HG03196 (cell line): Measurements from ENCODE around the gene NCOA7.

Source experiments
- ATAC-seq: cut with Tn5 transposase; IDR thresholded peaks from one replicate; pipeline ENCODE4 v1.9.1; 2021; ENCODE audit not compliant: unreplicated experiment

NCOA7 gene

GRCh38 chr6:125811259-125811658 lies 20.5 kb downstream of the NCOA7 start:
- ATAC-seq: no peak

GRCh38 chr6:125812394-125813292 lies 21.9 kb downstream of the NCOA7 start:
- no peak for ATAC-seq

DNA sequence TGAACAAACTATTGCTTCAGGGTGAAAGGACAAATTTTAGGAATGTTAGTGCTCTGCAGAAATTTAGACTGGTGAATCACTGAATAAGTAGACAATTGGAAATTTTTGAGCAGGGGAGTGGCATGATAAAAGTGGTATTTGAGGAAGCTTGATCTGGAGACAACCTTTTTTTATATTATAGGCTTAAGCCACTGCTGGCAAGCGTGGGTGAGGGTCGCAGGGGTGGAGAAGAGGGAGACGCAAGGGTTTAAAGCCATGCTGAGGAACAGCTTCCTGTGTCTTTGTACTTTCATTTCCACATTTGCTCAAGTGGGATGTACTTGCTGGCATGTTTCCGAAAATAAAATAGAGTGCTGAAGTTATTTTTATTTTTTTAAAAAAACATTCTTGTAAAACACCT lies 23.7 kb downstream of the NCOA7 start:
- peak; percentile 34 for ATAC-seq

DNA sequence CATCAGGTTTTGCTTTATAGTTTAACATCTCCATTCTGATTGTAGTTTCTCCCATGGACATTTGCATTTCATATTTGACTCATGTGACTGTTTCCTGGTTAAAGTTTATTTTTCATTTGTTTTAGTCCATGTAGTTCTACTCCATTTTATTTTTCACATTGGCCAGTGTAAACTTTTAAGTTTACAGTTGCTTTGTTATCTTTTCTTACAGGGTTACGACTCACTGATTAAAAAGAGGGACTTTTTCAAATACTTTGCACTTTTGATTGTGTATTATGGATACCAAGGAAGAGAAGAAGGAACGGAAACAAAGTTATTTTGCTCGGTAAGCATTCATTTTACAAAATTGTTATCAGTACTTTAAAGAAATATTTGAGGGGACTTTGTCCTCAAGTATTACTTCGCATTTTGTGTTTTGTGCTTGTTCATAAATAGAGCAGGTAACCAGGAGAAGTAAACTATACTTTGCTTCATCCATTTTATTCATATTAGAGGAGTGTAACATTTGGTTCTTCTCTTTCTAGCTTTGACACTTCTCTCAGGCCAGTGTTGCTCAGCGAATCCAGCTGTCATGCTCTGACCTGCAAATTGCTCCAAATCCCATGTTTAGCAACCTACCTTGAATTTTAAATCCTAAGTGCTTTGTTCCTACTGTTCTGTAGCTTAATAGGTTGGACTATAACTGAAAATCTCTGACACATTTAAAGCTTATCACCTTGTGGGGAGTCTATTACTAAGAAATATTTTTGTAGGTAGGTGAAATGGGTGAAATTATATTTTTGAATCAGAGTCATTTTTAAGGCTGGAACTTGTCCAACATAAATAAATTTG lies 24.5 kb downstream of the NCOA7 start:
- ATAC-seq: no peak

- no peak for ATAC-seq
Observed at GRCh38 chr6:125816828-125817280, 26.1 kb downstream of the NCOA7 start.

DNA sequence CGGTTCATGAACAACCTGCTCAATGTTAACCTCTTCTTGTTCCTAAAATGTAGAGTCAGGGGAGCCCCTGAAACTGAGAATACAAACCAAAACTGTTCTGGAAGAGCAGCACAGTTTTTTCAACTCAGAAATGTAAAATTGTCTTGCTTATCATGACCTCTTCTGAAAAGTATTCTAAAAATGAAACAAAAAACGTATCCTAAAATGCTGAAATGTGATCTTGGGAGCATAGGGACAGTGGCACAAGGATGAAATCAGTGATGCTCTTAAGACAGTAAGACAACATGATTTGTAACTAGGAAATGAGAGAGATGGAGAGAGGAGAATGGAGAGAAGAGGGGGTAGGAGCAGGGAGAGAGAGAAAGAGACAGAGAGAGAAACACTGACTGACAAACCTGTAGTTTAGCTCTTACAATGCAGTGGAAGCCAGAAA lies 27.5 kb downstream of the NCOA7 start:
- ATAC-seq: no peak

- no peak for ATAC-seq
Observed at GRCh38 chr6:125818772-125819260, 28.1 kb downstream of the NCOA7 start.

GRCh38 chr6:125819535-125820326 lies 29.0 kb downstream of the NCOA7 start:
- no peak for ATAC-seq

DNA sequence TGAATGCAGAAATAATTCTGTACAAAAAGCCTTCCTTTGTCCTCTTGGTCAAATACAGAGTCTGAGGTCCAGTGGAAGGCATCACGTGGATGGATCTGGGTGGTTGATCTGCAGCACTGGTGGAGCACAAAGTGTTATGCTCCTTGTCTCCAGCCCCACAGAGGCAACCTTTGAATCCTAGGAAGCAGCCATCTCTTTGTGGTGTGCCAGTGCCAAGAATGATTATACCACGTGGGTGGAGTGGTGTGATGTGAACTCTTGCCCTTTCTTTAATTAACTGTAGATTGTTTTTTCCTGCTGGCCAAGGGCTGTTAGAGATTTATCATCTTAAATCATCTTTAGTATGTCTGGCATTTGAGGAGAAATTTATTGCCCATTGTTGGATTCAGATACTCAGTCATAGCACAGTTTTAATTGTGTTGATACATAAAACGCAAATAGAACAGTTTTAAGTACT lies 31.1 kb downstream of the NCOA7 start:
- ATAC-seq: no peak

DNA sequence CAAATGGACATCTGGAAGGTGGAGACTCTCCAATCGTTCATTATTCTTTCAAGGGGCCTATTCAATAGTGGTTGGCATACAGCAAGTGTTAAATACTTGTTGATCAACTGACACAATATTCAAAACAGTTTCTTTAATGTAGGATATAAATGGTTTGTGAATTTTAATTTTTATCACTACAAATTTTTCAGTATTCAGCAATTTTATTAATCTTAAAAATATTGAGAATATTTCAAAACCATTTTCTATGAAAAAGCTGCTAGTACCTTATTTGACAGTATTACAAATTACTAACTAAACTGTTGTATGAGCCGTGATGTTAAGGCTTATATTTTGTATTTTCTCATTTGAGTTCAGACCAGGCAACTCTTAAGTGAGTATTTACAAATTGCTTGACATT lies 32.4 kb downstream of the NCOA7 start:
- ATAC-seq: no peak

DNA sequence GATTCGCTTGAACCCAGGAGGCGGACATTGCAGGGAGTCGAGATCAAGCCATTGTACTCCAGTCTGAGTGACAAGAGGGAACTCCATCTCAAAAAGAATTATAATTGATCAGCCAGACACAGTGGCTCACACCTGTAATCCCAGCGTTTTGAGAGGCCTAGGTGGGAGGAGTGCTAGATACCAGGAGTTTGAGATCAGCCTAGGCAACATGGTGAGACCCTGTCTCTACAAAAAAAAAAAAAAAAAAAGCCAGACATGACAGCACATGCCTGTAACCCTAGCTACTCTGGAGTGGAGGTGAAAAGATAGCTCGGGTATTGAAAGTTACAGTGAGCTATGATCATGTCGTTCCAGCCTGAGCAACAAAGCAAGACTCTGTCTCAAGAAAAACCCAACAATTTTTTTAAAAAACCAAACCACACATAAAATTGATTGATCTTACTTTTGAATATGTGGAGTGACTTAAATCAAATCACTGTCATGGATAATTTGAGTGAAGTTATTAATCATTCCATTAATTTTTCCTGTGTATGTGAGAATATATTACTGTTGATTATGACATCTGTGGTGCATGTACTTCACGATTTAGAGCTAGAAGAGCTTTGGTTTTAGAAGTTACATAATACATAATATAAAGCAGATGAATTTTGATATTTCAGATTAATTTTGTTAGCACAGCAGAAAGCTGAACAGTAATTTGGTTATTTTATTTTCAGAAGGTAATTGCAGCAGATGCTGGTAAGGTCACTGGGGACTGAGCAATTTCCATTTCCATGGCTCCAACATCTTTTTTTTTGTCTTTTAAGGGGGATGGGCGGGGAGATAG lies 34.4 kb downstream of the NCOA7 start:
- no peak for ATAC-seq

- ATAC-seq: no peak
Observed at GRCh38 chr6:125826695-125827463, 36.1 kb downstream of the NCOA7 start.

GRCh38 chr6:125827788-125828320 lies 37.1 kb downstream of the NCOA7 start:
- ATAC-seq: no peak

GRCh38 chr6:125828476-125829039 lies 37.8 kb downstream of the NCOA7 start:
- ATAC-seq: no peak

DNA sequence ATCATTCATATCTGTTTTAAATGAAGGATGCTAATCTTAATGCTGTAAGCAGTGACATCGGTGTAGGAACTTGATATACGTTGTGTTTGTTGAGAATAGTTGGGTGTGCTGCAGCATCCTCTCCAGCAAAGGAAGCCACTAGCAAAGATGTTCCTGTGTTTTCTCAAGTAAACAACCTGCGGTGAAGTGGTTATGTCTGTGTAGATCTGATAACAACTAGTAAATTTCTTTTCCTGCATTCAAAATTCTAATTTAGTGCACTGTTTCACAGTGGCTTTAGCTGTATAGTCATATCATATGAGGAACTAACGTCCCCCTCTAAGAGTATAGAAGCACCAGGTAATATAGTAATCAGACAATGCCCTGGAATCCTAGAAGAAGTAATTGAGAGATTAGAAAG lies 38.7 kb downstream of the NCOA7 start:
- ATAC-seq: no peak

DNA sequence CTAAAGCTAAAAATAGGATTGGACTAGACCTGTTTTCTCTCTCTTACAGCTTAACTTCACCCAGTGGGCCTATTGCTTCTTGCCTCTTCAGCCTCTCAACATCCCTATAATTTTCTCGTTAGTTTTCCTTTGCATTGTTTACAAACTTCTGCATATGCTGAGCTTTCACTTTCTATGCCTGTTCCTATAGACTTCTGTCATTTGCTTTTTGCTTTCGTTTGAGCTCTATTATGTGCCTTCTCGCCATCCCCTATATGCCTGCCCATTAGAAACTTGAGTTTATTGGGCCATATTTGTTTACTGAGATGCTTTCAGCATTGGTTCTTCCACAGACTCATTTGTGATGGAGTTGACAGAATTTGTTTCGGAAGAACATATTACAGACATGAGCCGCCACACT lies 40.9 kb downstream of the NCOA7 start:
- ATAC-seq: no peak

GRCh38 chr6:125832391-125833117 lies 41.8 kb downstream of the NCOA7 start:
- no peak for ATAC-seq

- ATAC-seq: peak; percentile 88
Observed at GRCh38 chr6:125834348-125834747, 43.6 kb downstream of the NCOA7 start.
